CMK (cell line): ENCODE data around the gene SUFU.
A peak's percentile ranks its signal among the peaks of the same experiment; 100 is the strongest.
"Not testable (repeated sequence)": the region's sequence is repeated elsewhere in the genome, so short reads cannot be mapped to it uniquely, and the experiment has no call there.

Experiments
- DNase-seq: peaks from one replicate; pipeline ENCODE4 v3.0.0-alpha.2; 2010; ENCODE audit warnings: low read depth

The SUFU gene

DNA sequence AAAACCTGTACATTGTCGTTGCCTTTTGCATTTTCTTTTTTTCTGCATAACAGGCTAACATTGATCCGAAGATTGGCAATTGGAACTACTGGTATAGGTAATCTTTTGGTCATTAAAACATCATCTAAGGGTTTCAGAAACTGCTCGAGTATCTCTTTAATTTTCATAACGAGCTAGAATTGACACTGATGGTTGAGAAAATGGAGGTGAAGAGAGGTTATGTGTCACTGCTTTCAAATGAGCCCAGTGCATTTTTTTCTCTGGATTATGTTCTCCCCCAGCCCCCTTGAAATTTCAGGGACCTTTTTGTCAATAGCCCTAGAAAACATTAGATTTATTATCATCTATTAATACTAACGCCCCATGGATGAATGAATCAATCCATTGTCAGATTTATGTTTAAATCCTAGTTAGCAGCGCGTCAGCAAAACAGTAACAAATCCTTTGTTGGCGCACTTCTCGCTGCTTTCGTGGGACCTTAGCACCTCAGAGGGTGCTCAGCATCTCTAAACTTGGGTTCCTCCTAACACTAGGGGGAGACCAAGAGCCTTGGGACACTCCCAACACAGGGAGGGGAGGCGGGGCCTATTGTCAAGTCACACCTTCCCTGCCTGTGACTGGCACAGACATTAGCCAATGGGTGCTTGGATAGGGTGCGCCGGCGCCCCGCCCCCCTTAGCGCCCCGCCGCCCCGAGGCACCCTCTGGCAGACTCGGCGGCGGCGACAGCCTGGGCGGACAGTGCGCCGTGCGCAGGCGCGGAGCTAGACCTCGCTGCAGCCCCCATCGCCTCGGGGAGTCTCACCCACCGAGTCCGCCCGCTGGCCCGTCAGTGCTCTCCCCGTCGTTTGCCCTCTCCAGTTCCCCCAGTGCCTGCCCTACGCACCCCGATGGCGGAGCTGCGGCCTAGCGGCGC lies at the start of gene SUFU:
SUFU (plus strand) TSS at position 709 of the 915 bp plus-strand sequence; CDS start at position 890, 181 bp downstream.
- DNase-seq: peak; percentile 100

DNA sequence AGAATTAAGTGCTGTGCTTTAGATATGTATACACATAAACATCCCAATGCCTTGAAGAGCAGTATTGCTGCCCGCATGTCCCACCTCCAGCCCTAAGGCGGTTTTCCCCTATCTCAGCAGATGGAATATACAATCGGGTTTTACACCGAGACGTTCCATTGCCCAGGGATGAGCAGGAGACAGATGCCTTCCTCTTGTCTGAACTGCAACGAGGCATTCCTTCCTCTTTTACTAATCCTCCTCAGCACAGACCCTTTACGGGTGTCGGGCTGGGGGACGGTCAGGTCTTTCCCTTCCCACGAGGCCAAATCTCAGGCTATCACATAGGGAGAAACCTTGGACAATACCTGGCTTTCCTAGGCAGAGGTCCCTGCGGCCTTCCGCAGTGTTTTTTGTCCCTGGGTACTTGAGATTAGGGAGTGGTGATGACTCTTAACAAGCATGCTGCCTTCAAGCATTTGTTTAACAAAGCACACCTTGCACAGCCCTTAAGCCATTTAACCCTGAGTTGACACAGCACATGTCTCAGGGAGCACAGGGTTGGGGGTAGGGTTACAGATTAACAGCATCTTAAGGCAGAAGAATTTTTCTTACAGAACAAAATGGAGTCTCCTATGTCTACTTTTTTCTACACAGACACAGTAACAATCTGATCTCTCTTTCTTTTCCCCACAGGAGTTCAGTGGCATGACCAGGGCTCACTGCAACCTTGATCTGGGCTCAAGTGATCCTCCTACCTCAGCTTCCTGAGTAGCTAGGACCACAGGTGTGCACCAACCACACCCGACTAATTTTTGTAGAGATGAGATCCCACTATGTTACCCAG lies 48.9 kb upstream of the SUFU start:
- DNase-seq: not testable (repeated sequence)

DNA sequence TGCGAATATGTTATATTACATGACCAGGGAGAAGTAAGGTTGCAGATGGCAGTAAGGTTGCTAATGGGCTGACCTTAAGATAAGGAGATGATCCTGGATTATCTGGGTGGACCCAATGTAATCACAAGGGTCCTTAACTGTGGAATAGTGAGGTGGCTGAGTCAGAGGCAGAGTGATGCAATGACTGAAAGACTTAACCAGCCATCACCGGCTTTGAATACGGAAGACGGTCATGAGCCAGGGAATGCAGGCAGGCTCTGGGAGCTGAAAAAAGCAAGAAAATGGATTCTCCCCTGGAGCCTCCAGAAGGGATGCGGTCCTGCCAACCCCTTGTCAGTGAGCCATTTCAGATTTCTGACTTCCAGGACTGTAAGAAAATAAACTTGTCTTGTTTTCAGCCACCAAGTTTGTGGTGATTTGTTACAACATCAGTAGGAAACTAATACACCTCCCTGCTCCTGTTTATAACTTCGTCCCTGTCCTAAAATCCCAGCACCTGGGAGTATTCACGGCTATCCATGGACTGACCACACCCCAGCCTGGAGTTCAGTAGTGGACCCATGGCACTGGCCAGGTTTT lies 47.8 kb upstream of the SUFU start:
- no peak for DNase-seq

DNA sequence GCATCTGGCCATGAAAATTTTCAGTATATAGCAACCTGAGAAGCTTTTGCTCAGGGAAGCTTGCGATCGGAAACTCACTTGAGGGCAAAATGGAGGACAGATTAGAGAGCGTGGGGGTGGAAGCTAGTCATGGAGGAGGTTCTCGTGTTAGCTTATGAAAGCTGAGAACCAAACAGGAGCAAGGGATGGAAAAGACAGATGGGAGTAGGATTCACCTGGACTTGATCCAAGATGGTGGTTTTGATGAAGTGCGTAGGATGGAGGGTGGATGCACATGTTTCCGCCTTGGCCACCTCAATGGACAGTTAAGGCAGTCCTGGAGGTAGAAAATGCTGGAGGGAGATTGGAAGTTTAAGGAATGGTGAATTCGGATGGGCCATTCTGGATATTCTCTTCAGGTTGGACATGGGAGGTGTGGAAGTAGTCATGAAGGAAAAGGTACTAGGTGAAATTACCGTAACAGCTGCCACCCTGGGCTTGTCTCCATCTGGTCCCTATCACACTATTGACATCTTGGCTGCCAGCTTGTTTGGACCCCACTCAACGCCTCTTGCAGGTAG lies 46.1 kb upstream of the SUFU start:
- no peak for DNase-seq

DNA sequence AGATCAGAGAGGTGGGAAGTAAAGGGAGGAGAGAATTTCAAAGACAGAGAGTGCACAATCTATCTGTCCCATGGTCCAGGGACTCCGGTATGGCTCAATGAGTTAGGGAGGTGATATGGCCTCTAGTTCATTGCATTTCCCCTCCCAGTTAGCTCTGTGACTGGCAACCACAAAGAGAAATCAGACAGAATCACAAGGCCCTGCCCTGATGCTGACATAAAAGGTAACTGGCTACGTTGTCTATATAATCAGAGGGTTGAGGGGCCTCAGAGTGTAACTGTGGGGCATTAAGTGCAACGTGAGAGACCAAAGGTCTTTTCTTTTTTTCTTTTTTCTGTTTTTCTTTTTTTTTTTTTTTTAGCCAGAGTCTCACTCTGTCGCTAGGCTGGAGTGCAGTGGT lies 45.1 kb upstream of the SUFU start:
- no peak for DNase-seq

DNA sequence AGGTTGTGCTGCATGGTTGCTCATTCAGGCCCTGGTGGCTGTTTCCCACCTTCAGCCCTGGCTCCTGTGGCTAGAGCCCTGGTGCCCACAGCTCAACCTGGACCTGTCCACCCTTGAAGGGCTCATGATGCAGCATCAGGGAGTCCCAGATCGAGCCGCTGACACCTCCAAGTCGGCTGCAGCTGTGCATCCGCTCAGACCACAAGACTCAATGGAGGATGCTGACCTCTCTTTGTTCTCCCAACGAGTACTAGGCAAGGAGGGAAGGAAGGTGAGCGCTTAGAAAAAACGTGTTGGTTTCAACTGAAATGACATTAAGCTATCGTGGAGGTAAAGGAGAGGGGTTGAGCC lies 43.0 kb upstream of the SUFU start:
- no peak for DNase-seq

DNA sequence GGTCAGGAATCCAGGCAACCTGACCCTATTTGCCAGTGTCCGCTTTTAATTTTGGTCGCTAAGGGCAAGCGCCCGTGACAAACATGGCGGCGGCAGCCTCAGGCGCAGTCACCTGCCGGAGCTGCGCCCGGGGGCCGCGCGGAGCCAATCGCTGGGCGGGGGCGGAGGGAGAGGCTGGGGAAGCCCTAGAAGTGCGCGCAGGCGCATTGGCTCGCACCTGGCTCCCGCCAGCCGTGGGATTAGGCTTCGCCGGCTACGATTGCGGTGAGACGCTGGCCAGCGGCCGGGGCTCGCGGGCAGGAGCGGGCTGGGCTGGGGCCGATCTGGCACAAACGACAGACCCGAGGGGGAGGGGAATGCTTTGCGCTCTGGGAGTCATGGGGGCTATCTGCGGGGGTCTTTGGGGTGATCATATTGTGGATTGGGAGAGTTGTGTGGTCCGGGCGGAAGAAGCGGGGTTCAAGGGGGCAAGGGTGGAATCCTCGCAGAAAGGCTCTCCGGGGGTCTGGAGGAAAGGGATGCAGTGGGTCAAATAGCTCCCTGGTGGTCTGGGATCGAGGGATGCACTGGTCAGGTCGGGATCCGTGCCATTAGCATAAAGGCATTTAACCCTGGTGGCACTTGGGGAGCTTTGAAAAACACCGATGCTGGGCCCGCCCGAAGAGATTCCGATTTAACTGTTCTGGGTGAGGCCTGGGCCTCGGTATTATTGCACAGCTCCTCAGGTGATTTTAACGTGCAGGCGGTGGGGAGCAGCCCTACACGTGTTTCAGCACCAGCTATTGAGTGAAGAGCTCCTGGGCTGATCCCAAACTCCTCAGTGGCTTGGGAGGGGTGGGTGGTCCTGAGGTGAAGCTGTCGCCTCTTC lies 42.4 kb upstream of the SUFU start:
- DNase-seq: peak; percentile 90

DNA sequence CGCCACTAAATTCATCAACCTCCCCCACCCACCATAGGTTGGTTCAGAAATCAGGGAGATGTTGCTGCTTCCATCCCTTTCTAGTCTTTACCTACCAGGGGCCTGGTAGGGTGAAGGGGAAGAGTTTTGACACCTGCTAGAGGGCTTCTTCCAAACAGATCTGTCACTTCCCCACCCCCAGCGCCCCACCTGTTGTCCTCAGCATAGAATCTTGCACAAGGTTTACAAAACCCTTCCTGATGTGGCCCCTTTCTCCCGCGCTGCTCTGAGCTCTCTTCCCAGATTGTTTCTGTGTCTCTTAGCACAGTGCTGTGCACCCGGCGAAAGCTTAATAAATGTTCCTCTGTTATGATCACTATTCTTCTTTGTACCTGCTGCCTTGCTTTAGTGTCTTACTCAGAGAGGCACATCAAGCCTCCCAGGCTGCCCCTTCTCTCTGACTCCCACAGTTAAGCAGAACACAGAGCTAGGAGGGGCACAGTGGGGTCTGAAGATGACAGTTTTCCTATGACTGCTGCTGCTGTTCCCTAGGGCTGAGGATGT lies 41.2 kb upstream of the SUFU start:
- no peak for DNase-seq

DNA sequence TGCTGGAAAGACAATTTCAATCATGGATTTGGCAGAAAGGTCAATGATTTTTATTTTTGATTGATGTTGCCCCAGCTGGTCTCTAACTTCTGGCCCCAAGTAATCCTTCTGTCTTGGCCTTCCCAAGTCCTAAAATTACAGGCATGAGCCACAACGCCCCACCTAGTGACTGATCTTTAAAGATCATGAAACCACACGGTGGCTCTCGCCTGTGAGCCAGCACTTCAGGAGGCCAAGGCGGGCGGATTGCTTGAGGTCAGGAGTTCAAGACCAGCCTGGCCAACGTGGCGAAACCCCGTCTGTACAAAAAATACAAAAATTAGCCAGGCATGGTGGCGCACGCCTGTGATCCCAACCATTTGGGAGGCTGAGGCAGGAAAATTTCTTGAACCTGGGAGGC lies 39.8 kb upstream of the SUFU start:
- no peak for DNase-seq

DNA sequence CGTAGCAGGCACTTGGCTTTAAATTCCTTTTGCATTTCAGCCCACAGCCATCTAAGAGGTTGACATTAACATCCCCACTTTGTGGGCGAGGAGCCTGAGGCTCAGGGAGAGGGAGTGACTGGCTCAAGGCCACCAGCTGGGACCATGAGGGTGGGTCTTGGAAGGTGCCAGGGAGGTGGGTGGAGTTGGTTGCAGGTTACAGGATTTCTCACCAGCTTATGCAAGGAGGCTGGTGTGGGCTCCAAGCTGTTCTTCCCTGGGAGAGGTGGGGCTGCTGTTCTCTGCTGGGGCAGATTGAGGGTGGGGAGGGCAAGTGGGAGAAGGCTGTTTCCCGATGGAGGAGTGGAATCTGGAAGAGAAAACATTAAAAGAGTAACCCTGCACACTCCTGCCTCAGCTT lies 38.3 kb upstream of the SUFU start:
- no peak for DNase-seq

DNA sequence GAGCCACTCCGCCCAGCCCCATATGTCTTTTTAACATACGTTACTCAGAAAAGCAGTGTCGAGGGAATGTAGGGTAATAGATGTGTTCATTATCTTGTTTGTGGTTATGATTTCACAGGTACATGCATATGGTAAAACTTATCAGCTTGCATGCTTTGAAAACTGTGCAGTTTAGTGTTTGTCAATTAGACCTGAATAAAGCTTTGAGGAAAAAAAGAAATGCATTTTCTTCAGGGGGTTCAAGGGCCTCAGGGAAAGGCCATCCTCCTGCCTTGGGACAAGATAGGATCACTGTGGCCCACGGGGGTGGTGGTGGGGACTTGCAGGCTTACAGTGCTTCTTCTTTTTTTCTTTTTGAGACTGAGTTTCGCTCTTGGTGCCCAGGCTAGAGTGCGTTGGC lies 36.5 kb upstream of the SUFU start:
- DNase-seq: no peak

DNA sequence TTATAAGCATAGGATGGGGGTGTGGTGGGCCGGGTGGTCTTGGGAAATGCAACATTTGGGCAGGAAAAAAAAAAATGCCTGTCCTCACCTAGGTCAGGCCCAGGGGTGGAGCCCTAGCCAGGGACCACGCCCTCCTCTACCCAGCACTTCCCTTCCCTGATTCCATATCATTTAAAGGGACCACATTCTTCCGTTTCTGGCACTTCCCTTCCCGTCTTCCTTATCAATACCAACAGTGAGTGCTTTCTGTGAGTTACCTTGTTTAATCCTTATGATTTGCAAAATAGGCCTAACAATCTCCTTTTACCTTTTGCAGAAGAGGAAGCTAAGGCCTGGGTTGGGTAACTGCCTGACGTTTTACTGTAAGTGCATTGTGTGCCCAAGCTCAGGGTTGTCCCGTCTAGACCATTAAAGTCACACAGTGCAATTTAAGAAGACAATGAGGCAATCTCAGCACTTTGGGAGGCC lies 35.8 kb upstream of the SUFU start:
- DNase-seq: peak; percentile 76

DNA sequence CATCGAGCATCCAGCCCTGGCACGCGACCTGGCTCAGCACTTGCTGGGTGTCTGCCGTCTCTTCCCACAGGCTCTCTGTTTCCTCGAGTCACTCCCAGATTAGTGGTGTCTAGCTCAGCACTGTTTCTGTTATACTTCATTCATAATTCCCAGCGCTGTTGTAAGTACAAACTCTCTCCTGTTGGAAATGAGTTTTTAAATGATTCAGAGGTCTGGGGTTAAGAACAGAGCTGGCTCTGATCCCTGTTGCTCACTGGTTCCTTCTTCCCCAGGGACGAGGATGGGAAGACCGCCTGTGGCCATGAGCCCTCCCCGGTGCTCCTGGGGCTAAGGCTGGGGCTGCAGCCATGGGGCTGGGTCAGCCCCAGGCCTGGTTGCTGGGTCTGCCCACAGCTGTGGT lies 35.1 kb upstream of the SUFU start:
- no peak for DNase-seq

DNA sequence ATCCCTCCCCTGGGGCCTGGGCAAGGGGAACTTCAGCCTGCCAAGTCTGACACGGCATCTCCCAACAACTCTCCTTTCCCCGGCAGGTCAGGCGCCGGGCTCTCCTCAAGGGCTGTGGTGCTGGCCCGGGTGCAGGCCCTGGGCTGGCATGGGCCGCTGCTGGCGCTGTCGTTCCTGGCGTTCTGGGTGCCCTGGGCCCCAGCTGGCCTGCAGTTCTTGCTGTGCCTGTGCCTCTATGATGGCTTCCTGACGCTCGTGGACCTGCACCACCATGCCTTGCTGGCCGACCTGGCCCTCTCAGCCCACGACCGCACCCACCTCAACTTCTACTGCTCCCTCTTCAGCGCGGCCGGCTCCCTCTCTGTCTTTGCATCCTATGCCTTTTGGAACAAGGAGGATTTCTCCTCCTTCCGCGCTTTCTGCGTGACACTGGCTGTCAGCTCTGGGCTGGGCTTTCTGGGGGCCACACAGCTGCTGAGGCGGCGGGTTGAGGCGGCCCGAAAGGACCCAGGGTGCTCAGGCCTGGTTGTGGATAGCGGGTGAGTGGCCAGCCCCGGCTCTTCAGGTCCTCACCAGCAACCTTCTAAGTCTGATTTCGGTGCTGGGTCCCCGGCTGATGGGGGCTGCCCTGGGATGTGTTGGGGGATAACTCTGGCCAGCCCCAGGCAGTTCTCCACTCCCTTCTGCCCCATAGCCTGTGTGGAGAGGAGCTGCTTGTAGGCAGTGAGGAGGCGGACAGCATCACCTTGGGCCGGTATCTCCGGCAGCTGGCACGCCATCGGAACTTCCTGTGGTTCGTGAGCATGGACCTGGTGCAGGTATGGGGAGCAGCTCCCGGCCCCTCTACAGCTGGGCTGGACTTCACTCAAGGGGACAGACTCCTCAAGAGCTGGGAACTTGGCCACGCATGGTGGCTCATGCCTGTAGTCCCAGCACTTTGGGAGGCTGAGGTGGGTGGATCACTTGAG lies 32.9 kb upstream of the SUFU start:
- DNase-seq: no peak

DNA sequence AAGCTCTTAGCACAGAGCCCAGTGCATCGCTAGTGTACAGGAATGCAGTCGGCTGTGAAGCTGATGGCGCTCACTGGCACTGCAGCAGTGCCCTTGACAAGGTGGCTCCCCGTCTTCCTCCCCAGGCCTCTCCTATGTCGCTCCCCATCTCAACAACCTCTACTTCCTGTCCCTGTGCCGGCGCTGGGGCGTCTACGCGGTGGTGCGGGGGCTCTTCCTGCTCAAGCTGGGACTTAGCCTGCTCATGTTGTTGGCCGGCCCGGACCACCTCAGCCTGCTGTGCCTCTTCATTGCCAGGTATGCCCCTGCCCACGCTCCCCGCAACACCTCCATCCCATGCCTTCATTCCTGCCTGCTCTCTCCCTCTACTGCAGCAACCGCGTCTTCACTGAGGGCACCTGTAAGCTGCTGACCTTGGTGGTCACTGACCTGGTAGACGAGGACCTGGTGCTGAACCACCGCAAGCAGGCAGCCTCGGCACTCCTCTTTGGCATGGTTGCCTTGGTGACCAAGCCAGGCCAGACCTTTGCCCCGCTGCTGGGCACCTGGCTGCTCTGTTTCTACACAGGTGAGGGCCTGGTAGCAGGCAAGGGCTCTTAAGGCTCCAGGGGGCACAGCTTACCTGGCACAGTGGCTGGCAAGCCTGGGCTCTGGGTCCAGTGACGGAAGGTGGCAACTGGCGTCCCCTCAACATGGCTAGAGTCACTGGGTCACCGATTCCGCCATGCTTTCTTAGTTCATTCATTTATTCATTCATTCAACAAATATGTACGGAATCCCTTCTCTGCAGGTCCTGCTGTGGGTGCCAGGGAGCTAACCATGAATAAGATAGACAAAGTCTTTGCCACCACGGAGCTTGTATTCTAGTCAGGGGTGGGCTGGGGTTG lies 30.1 kb upstream of the SUFU start:
- DNase-seq: no peak

DNA sequence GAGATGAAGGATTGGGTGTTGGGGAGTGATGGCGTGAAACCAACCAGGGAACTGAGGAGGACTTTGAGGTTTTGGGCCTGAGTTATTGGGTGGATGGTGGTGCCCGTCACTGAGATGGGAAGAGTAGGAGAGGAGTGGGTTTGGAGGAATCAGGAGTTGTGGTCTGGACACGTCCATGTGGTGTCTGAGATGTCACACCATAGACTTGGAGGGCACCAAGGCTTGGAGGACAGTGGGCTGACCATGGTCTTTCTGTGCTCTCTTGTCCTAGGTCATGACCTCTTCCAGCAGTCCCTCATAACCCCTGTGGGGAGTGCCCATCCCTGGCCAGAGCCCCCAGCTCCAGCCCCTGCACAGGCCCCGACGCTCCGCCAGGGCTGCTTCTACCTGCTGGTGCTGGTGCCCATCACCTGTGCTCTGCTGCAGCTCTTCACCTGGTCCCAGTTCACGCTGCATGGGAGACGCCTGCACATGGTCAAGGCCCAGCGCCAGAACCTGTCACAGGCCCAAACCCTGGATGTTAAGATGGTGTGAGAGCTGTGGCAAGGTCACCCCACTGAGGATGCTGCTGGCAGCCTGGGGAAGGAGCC lies 28.2 kb upstream of the SUFU start:
- DNase-seq: no peak

DNA sequence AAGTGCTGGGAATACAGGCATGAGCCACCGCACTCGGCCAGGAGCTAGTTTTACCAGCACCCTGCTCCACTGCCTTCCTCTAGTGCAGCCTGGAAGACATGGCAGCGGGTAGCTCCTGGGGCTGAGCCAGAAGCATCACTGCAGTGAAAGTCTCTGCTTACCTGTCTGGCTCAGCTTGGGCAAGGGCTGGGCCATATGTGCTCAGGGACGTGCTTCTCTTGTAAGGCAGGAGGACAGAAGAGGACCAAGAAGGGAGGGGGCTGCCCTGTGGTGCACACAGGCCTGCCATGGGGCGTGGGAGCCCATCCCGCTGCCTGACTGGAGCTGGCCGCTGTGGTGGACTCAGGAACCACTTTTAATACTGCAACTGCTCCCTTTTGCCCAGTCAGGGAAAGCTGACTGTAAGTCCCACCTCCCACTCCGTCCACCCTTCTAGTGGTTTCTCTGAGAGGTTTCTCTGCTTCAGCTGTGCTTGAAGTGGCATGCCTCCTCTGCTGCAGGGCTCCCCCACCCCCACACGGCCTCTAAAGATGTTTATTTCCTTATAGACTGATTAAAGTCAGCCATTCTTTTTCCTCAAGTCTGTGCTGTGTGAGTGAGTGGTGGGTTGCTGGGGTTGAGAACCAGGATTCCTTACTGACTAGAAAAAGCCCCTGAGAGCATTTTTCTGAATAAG lies 27.2 kb upstream of the SUFU start:
- DNase-seq: no peak

DNA sequence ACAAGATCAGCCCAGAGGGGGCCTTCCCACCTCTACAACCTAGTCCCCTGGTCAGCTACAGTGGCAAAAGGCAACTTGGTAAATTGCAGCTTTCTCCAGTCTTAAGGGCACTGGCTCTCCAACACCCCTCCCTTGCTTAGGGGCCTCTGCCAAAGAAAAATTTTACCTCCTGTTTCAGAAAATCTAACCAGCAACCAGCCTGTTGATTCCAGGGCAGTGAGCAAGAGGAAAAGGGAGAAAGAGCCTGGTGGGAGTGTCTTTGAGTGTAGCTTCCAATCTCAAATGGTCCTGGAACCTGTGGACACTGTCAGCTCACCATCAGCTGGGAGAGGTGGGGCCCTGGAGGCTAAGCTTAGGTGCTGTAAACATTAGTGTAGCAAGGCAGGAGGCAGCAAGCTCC lies 24.1 kb upstream of the SUFU start:
- no peak for DNase-seq
